Astrocyte (in vitro differentiated cells and primary cell): ENCODE data around the gene MEGF8.

Experiments
- CTCF ChIP-seq: IDR thresholded peaks from 2 replicates; pipeline ENCODE4 v1.5.1; 2011; ENCODE audit warnings: low read depth, mild to moderate bottlenecking, inconsistent platforms, low read length, moderate library complexity; ENCODE audit not compliant: insufficient read depth
- EZH2 ChIP-seq: IDR thresholded peaks from 2 replicates; pipeline ENCODE4 v1.6.1; 2012; ENCODE audit warnings: mild to moderate bottlenecking, low read length, inconsistent platforms; ENCODE audit not compliant: insufficient read depth

- TF ChIP-seq CTCF (no peak), EZH2 (no peak)
Measured at GRCh38 chr19:42301646-42302203, 23.7 kb upstream of the MEGF8 start, which contains the start of gene PRR19.
